Activated CD8-positive, alpha-beta memory T cell treated with anti-CD3 and anti-CD28 coated beads, Interleukin-2, amount 50 U/mL, for 48 hours (primary cell): Measurements from ENCODE around the gene B4GALT2.
A peak's percentile ranks its signal among the peaks of the same experiment; 100 is the strongest.

Experiments used
- DNase-seq: peaks from one replicate; pipeline ENCODE4 v3.0.0-alpha.2; 2020

Gene B4GALT2

DNA sequence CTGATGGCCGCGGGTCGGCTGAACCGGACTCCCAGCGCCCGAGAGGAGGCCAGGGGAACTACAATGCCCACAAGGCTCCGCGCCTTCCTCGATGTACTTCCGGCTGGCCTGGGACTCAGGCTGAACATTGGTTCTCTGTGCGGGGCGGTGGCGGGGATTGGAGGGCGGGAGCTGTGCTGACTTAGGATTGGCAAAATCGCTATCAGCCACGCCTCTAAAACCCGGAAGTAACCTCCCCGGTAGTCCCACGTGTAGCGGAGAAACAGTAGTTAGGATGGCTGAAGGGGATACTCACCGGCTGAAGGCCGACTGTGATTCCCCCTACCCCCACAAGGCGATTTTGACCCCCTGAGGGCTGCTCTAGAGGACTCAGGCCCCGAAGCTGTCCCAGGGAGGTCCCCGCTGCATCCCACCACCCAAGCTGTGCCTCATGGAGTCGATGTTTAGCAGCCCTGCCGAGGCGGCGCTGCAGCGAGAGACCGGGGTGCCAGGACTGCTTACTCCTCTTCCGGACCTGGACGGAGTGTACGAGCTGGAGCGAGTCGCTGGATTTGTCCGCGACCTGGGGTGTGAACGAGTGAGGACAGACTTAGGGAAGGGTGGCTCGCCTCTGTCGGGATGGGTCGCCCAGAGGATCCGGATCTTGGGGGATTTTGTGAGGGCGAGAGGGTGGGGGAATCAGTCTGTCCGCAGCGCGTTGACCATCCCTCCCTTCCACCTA, 9.1 kb upstream of the B4GALT2 start, which contains the start of gene DPH2:
DPH2 (plus strand) TSS at position 265 of the 721 bp plus-strand sequence; CDS start at position 431, 166 bp downstream.
- peak; percentile 95 for DNase-seq

DNA sequence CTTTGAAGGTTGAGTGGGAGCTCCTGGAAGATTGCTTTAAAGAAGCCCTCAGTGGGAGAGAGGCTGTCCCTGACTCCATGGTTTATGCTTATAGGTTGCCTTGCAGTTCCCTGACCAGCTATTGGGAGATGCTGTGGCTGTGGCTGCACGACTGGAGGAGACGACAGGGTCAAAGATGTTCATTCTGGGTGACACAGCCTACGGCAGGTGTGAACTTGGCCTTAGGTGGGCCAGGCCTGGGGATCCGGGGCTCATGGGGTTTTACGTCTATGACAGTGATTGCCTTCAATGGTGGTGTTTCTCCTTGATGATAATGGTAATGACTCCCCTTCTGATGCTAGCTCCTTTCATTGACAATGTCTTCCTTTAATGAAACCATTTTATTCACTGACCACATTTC, 8.5 kb upstream of the B4GALT2 start:
- no peak for DNase-seq

DNA sequence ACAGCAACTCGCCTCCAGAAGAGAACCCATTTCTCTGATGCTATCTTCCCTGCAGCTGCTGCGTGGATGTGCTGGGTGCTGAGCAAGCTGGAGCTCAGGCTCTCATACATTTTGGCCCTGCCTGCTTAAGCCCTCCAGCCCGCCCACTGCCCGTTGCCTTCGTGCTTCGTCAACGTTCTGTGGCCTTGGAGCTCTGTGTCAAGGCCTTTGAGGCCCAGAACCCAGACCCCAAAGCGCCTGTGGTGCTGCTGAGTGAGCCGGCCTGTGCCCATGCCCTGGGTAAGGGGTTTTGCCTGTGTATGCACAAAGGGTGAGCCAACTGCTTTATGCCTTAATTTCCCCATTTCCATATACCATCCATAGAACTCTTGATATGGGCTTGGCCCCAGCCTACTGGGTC, 8.1 kb upstream of the B4GALT2 start:
- DNase-seq: no peak

DNA sequence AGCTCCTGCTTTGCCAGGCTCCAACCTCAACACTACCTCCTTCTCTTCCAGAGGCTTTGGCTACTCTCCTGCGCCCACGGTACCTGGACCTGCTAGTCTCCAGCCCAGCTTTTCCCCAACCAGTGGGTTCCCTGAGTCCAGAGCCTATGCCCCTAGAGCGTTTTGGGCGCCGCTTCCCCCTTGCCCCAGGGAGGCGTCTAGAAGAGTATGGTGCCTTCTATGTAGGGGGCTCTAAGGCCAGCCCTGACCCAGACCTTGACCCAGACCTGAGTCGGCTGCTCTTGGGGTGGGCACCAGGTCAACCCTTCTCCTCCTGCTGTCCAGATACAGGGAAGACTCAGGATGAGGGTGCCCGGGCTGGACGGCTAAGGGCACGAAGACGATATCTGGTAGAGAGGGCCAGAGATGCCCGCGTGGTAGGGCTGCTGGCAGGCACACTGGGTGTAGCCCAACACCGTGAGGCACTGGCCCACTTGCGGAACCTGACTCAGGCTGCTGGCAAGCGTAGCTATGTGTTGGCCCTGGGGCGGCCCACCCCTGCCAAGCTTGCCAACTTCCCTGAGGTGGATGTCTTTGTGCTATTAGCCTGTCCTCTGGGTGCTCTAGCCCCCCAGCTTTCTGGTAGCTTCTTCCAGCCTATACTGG, 7.6 kb upstream of the B4GALT2 start:
- DNase-seq: no peak

DNA sequence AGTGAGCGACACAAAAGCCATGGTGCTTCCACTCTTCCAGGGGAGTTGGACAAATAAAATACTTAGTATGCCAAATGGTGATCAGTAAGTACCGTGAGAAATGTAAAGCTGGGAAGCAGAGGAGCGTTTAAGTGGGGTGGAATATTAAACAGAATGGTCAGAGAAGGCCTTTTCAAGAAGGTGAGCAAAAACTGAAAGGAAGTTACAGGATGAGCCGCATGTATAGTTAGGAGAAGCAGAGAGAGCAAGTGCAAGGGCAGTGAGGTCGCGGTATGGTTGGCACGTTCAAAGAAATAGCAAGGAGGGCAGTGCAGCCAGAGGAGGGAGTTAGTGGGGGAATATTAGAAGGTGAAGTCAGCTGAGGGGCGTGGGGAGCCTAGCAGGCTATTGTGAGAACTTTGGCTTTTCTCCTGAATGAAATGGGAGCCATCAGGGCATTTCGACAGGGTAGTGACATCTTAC, 5.0 kb upstream of the B4GALT2 start:
- DNase-seq: no peak

DNA sequence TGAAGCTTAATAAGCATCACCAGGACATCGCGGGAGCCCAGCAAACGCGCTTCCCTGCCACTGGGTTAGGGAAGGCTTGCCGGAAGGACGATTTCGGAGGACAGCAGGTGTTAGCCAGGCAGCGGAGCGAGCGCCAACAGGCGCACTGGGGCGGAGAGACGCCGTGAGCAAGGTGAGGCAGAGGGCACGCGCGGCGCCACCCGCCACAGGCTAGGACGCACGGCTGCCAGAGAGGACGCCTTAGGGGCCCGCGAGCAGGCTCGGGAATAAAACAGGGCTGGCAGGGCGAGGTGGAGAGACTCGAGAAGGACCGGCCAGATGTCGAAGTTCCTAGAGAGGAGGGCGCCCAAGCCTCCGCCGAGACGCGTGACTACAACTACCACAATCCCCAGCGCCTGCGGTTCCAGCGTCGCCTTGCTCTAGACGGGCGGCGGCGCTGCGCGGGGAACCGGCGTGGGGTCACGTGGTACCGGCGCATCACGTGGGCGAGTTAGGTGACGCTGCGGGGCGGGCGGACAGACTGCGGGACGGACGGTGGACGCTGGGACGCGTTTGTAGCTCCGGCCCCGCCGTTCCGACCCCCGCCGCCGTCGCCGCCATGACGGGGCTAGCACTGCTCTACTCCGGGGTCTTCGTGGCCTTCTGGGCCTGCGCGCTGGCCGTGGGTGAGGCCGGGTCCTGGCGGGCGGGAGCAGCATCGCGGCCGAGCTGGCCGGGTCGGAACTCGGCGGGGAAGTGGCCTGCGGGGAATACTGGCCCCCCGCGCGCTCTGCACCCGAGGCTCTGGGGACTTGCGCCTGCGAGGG, 4.4 kb upstream of the B4GALT2 start, which contains the start of gene ATP6V0B:
ATP6V0B (plus strand) TSS at position 518 of the 806 bp plus-strand sequence; CDS start at position 599, 81 bp downstream.
- peak; percentile 98 for DNase-seq

DNA sequence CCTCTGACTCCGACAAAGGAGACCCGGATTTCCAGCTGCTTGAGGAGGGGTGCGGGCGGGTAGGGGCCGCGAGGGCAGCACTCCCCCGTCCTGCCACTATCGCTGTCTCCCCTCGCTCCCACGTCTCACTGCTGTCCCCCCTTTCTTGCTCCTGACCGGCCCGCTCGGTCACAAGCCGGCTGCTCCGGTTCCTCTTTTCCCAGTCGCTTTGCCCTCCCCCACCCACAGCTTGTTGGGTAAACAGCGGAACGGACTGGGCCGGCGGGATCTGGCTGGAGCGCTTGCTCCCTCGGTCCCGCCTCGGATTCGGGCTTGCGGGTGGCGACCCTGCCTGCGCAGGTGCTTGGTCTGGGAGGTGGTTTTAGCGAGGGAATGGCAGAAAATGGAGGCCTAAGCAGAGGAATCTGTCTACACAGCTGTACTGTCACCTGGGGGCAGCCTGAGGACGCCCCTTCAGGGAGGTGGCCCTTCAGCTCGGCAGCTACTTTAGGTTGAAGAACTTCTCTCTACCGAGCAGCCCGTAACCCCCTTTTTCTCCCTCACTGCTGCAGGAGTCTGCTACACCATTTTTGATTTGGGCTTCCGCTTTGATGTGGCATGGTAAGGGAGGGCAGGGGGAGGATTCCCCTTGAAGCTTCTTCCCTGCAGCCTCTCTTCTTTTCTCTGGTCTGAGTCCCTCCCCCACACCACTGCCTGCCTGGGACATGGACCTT, 3.6 kb upstream of the B4GALT2 start:
- no peak for DNase-seq

DNA sequence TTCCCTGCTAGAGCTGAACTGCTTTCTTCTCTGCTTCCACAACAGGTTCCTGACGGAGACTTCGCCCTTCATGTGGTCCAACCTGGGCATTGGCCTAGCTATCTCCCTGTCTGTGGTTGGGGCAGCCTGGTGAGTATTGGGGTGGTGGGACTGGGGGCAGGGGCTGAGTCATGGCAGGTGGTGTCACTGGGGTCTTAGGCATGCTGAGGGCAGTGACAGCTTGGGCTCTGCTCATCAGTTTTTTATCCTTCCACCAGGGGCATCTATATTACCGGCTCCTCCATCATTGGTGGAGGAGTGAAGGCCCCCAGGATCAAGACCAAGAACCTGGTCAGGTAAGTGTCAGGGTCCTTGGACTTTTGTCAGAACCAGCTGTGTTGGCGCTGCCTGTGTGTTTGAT, 3.0 kb upstream of the B4GALT2 start:
- no peak for DNase-seq

DNA sequence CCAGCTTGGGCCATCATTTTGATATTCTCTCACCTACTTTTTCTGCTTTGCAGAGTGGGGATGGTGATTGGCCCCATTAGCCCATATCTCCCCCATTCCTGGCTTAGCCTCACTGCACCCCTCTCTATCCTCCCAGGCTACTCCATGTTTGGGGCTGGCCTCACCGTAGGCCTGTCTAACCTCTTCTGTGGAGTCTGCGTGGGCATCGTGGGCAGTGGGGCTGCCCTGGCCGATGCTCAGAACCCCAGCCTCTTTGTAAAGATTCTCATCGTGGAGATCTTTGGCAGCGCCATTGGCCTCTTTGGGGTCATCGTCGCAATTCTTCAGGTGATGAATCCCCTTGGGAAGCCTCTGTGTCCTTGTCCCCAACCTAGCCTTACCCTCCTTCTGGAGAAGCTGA, 2.1 kb upstream of the B4GALT2 start:
- no peak for DNase-seq

DNA sequence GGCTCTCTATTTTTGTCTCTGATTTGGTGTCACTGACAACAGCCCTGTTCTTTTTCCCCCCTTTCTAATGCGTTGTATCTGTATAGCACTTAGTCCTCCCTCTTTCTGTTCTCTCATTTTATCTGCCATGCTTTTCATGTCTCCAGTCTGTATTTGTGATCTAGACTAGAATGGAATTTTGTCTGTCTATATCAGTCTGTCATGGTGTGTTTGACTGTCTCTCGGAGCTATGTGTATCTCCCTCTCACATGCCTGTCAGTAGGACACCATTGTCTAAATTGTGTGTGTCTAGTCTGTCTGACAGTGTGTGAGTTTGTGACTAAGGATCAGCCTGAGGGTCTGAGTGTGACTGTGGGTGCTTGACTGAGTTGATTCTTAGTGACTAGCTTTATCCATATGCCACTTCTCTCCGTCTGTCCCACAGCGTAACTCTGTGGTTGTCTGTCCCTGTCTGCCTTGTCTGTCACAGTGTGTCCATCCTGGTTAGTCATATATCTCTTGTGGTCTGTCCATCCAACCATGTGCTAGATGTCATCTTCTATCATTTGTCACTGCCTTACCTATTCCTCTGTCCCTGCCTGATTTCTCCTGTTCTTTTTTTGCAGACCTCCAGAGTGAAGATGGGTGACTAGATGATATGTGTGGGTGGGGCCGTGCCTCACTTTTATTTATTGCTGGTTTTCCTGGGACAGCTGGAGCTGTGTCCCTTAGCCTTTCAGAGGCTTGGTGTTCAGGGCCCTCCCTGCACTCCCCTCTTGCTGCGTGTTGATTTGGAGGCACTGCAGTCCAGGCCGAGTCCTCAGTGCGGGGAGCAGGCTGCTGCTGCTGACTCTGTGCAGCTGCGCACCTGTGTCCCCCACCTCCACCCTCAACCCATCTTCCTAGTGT, 1.4 kb upstream of the B4GALT2 start:
- no peak for DNase-seq

DNA sequence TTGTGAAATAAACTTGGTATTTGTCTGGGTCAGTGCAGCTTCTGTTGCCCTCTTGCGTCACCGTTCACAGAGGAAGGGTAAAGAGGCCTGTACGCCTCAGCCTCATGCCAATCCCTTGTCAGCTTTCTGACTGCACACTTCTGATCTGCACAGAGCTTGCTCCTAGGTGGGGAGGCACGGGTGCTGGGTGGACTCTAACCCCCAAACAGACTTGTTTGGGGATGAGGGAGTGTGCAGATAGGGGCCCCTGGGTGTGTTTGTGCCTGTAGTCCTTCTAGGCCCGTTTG, 803 bp upstream of the B4GALT2 start:
- no peak for DNase-seq

DNA sequence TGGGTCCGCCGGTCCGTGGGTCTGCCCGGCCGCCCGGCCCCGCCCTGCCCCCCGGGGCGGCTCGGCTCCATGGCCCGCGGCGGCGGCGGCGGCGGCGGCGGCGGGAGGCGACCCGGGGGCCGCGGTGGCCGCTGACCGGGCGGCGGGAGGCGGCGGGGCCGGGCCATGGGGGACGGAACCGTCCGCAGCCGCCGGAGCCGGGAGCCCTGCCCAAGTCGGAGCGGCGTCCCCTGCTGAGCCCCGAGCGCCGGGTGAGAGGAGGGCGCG, 184 bp downstream of the B4GALT2 start:
- no peak for DNase-seq

DNA sequence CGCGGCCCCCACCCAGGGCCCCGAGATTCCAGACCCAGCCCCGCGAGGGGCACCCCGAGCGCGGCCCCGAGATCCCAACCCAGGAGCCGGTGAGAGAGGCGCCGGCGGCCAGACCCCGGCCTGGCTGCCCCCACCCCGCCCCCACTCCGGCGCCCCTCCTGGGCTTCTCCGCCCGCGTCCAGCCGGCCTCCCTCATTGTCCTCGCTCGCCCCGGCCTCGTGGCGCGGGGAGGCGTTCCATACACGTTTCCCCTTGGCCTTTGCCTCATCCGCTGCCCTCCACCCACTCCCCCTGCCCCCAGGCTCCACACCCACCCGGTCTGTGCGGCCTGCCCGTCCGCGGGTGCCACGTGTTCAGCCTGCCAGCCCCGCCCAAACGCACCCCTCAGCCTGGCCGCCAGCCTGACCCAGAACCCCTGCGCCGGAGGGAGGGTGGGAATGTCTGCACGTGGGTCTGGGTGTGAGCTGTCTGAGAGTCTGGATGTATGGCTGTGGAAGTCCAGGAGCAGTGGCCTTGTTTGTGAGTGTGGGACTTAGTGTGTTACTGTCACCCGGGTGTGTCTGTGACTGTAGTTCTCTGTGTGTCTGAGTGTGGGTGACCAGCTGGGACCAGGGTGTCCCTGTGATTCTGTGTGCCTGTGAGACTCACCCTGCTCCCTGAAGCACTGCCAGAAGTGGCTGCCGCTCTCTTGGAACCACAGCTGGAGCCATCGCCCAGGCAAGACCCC, 681 bp downstream of the B4GALT2 start:
- peak; percentile 78 for DNase-seq

DNA sequence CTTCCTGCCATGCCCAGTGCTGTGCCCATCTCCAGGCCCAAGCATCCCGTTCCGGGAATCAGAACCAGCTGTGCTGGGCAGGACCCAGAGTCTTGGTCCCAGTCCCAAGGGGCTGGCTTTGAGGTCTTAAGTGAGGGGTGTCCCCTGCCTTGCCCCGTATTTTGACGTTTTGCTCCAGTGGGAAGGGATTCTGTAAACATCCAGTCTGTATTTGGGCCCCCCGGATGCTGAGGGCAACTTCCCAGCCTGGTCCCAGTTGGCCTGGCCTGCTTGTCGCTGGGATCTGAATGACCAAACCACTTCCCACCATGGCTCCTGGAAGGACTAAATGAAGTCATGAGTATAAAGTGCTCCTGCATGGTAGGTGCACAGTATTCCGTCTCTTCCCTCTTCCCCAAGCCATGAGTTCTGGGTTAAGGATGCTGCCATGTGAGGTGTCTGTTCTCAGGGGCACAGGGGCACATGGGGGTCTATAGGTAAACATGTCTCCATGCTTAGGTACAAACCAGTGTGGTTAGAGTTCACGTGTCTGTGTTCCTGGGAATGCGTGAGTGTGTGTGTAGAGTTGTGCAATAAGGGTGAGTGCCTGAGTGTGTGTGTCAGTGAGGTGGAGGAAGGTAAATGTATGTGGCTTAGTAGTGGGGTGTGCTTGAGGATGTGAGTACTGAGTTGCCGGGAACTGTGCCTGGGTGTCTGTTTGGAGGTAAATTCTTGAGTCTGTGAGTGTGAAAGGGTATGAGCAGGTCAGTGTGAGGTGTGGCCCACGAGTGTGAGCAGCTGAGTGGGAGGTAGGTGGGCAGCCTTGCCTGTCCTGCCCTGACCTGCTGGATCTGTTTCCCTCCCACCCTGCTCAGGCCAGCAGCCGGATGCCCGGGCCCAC, 1.5 kb downstream of the B4GALT2 start:
- DNase-seq: no peak

DNA sequence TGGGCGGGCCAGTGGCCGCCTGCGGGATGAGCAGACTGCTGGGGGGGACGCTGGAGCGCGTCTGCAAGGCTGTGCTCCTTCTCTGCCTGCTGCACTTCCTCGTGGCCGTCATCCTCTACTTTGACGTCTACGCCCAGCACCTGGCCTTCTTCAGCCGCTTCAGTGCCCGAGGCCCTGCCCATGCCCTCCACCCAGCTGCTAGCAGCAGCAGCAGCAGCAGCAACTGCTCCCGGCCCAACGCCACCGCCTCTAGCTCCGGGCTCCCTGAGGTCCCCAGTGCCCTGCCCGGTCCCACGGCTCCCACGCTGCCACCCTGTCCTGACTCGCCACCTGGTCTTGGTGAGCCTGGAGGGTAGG, 2.1 kb downstream of the B4GALT2 start:
- DNase-seq: no peak

DNA sequence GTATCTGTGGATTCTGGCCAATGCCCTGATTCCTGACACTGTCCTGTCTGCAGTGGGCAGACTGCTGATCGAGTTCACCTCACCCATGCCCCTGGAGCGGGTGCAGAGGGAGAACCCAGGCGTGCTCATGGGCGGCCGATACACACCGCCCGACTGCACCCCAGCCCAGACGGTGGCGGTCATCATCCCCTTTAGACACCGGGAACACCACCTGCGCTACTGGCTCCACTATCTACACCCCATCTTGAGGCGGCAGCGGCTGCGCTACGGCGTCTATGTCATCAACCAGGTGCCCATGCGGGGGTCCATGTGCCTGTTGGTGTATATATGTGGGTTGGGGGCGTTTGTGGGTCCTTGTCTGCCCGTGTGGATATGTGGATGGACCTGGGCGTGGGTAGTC, 2.6 kb downstream of the B4GALT2 start:
- no peak for DNase-seq

DNA sequence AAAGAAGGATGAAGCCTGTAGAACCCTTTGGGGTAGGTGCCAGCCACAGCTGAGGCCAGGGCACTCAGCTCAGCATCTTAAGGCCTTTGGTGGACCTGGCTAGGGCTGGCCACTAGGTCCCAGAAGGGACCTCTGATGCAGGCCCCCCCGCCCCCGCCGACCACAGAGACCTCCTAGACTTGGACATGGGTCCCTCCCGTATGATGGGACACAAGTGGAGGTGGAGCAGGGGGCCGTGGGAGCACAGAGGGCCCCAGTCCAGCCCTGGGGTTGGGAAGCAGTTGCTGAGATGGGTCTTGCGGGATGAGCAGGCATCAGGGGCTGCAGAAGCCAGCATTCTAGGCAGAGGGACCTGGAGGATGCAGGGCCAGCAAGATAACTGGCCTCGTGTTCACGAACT, 3.2 kb downstream of the B4GALT2 start:
- no peak for DNase-seq

DNA sequence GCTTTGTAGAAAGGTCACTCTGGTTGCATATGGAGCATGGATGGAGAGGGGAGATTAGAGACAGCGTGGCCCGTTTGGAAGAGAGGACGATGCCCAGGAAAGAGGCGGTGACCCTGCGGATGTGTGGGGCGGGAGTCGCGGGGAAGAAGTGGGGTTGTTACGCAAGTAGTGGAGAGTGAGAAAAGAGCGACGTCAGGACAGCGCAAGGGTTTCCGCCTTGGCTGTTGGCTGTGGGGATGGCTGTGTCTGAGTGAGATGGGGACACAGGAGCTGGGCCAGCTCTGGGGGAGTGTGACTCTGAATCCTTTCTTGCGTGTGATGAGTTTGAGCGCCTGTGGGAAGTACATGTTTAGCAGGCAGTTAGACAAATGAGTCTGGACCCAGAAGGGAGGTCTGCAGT, 3.8 kb downstream of the B4GALT2 start:
- no peak for DNase-seq

DNA sequence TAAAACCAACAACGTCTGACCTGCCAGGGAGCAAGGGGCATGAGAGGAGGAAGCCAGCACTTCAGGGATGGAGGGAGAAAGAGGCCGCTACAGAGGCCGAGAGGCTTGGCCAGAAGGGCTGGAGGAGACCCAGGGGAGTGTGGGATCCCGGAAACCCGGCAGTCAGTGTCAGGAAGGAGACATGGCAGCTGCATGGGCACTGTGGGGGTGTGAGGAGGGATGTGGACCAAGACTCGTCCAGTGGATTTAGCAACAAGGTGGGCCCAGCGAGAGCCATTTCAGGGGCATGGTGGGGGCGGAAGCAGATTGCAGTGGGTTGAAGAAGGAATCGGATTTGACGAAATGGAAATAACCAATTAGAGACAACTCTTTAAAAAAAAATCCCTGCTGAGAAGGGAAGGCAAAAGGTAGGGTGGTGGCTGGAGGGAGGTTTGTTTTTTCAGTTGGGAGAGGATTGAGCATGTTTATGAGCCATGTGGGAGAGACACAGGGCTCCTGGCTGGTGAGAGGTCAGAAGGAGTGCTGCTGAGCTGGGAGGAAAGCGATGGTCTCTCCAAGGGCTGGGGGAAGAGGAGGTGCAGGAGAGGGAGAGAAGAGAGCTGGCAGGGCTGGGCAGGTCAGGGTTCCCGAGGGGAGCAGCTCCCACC, 4.4 kb downstream of the B4GALT2 start:
- DNase-seq: no peak

DNA sequence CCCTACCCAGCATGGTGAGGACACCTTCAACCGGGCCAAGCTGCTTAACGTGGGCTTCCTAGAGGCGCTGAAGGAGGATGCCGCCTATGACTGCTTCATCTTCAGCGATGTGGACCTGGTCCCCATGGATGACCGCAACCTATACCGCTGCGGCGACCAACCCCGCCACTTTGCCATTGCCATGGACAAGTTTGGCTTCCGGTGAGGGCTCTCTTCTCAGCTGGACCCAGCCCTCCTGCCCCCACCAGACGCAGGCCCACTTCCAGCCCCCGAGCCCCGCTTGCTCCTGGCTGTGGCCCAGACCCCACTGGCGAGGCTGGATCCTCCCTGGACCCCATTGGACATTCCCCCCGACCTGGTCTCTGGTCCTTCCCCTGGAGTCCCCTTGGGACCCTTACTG, 5.8 kb downstream of the B4GALT2 start:
- no peak for DNase-seq
